ENCODE data around the gene NIPBL.

- TF ChIP-seq POLR2A (IDR thresholded peaks at IDR 0.05; ENCODE audit: low read depth, low read length) (no peak), POLR2AphosphoS5 (IDR thresholded peaks at IDR 0.05; ENCODE audit: low read depth, low read length) (no peak)
These were observed 101.6 kb downstream of the NIPBL start for GRCh38 chr5:36978196-36978595.
